NB4 (cell line): Measurements from ENCODE around the gene CAMK1G.

Source experiments
- MYC ChIP-seq: IDR thresholded peaks from 2 replicates; pipeline ENCODE4 v1.6.1; 2011; ENCODE audit warnings: low read depth, low read length
- POLR2A ChIP-seq: IDR thresholded peaks from 2 replicates; pipeline ENCODE4 v1.6.1; 2011; ENCODE audit warnings: mild to moderate bottlenecking; ENCODE audit not compliant: insufficient read length; ENCODE audit errors: extremely low read depth
- TF ChIP-seq, protein P1 (sequence below): IDR thresholded peaks from one replicate; pipeline ENCODE4 v1.5.1; 2012; ENCODE audit warnings: low read depth, low read length

DNA sequence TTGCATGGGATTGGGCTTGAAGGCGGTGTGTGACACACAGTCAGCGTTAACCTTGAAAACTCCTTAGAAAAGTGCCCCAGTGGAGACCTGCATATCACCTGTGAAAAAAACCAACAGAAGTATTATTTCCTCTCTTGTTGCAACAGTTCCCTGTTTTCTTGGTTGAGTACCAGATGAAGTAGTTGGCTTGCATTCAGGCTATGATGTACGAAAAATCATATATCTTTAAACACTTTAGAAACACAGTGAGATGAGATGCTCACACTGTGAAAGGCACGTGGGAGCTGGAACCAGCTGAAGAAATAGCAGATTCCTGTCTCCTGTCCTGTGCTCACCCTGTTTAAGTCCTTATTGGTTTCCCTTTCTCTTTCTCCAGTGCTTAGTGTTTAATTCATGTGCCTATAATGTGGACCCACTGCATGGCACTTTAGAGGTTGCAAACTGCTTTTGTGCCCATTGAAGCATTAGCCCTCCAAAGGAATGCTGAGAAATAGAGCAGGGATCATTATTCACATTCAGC lies 2.8 kb downstream of the CAMK1G start:
- TF ChIP-seq POLR2A (no peak), MYC (no peak)
- TF ChIP-seq, protein P1, sequence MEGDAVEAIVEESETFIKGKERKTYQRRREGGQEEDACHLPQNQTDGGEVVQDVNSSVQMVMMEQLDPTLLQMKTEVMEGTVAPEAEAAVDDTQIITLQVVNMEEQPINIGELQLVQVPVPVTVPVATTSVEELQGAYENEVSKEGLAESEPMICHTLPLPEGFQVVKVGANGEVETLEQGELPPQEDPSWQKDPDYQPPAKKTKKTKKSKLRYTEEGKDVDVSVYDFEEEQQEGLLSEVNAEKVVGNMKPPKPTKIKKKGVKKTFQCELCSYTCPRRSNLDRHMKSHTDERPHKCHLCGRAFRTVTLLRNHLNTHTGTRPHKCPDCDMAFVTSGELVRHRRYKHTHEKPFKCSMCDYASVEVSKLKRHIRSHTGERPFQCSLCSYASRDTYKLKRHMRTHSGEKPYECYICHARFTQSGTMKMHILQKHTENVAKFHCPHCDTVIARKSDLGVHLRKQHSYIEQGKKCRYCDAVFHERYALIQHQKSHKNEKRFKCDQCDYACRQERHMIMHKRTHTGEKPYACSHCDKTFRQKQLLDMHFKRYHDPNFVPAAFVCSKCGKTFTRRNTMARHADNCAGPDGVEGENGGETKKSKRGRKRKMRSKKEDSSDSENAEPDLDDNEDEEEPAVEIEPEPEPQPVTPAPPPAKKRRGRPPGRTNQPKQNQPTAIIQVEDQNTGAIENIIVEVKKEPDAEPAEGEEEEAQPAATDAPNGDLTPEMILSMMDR, result no peak
